Kasumi-1 (cell line): ENCODE results near the gene SLC25A21.

Source experiments
- DNase-seq, 2 experiments: peaks; one replicate each; lab custom pipeline; 2025; lab: John Stamatoyannopoulos, UW

Gene SLC25A21

DNA sequence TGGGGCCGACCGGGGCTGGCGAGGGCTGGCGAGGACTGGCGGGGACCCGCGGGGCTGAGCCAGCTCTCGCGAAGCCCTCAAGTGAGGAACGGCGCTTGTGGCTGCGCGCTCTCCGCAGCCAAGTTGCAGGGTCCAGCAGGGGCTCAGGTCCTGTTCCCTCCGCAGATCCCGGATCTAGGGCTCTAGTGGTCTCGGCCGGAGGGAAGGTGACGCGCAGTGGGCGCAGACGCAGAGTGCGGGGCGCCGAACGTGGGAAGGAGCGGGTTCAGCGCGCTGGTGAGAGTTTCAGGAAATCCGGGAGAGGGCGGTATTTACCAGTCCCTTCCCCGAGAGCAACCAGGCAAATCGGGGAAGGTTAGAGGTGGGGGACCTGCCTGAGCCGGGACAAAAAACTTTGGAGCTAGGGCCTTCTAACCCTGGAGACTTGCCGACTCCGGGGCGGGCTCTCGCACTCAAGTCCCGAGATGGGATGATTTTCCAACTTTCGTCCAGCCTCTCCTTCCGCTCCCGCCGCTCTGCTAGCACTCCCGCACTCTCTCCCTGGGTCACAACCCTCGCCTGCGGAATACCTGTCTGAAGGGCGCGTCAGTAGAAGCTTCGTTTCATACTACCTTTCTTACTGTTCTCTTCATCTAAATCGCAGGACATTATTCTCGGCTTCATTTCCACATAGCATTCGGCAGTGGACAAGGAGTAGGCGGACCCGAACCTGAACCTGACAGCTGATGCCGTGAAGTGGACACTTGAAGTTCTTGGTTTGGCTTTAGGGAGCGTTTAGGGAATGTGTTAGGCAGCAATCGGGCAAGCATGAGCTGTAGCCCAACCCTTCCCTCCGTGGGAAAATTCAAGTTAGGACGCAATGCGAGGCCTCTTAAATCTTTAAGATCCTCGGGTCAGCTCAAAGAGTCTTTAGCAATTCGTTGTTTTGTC is 524.3 kb downstream of the SLC25A21 start:
- DNase-seq = no peak

DNA sequence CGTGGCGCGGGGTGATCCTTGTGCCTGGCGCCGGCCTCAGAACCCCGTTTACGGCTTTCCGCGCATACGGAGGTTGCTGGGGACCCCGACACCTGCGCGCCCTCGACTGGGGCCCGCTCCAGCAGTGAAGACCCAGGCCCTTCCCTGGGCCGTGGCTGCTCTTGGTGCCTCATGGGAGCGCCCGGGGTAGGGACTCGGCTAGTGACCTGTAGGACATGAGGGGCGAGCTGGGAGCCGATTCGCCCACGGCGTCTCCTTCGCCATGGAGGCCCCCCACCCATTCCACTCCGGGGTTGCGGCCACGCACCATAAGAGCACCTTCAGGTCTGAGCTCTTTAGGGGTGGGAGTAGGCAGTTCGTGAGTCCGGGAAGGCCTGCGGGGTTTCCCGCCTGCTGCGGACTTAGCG is 525.0 kb downstream of the SLC25A21 start:
- no peak for DNase-seq

DNA sequence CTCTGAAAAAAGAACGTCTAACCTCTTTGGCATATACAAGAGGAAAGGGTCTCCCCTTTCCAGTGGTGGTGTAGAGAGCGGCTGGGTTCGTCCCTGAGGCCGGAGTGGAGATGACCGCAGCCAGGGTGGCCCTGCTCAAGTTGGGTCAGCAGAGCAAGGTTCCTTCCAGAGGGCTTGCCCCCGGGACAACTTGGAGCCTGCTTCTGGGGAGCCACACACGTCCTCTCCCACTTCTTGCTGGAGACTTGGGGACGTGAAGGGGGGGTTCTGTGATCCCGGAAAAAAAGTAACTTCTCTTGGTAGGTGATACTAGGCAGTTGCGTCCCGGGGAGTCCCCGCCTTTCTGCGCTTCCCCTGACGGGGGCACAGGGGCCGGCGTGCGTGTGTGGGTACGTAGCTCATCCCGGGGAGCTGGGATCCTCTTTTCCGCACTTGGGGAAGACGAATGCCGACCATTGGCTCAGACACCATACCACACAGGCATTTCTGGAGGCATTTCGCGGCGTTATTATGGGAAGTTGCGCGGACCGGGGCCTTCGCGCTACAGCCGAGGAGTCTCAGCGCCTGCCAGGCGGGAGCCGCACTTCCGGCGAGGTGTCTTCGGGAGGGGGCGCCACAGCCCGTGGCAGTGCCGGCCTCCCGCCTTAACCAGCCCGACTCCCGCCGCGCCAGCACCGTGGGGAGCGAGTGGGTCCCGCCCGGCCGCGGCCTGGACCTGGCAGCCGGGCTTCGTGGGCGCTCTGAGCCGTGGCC is 525.6 kb downstream of the SLC25A21 start:
- DNase-seq = no peak

DNA sequence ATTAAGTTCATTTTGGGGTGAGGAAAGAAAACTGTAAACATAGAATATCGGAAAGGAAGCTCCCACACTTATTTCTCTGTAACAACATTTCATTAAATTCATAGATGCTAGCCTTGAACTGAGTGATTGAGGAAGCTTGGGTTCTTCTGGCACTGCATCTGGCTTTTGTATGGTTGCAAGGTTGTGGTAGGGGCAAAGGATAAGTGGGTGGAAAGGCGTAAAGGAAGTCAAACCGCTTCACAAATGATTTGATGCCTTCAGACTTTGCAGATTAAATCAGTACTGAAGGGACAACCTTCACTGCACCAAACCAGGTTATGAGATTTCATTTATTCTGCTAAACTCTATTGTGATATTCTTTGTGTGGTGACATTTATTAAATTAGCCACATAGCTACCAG is 538.8 kb downstream of the SLC25A21 start:
- no peak for DNase-seq
